Measurements from ENCODE around the gene POLR2C.

GRCh38 chr16:57444711-57445110 is 17.8 kb upstream of the POLR2C start:
- no peak for TF ChIP-seq POLR2A (IDR thresholded peaks at IDR 0.05; ENCODE audit: low read depth, low read length)
- no peak for TF ChIP-seq POLR2AphosphoS5 (IDR thresholded peaks at IDR 0.05; ENCODE audit: low read depth, low read length)
- TF ChIP-seq TAF1 (IDR thresholded peaks at IDR 0.05; ENCODE audit: borderline replicate concordance, low read depth, low read length) = no peak

Measured in GM12892 (cell line).